ENCODE measurements around the gene FOXI1. TPM values are rescaled to one million over a fixed set of nuclear protein-coding genes. Genes with fewer than 3 reads are reported as not detected.

FOXI1 gene
- total RNA-seq, 4 donors from 2014 or later, result 2.4 to 4.9 (median 3.9) TPM

GRCh38 chr5:170148430-170149205 lies 42.9 kb downstream of the FOXI1 start:
- Histone ChIP-seq H3K27me3 (no peaks in the 10 kb centered on the region), H3K36me3 (no peaks in the 10 kb centered on the region), H3K4me1 (peaks cover 5% of the 10 kb centered on the region), H3K4me3 (no peak overlapping the region), H3K27ac (no peak overlapping the region), H3K9me3 (no peaks in the 10 kb centered on the region)
- no peak for TF ChIP-seq POLR2AphosphoS5 (IDR thresholded peaks at IDR 0.05)
- no peak for TF ChIP-seq CTCF (IDR thresholded peaks at IDR 0.05)
- TF ChIP-seq EP300 (IDR thresholded peaks at IDR 0.05), result no peak
- TF ChIP-seq POLR2A (IDR thresholded peaks at IDR 0.05), result no peak
- 75% methylated on average over 9 of the region's 12 CpGs for WGBS
- no peak for DNase-seq (ENCODE audit: low spot score in 2 of 2)

- Histone ChIP-seq H3K27me3 (no peaks in the 10 kb centered on the region), H3K4me3 (no peak overlapping the region), H3K36me3 (no peaks in the 10 kb centered on the region), H3K27ac (no peak overlapping the region), H3K4me1 (peaks cover 5% of the 10 kb centered on the region), H3K9me3 (no peaks in the 10 kb centered on the region)
- DNase-seq (ENCODE audit: low spot score in 2 of 2), result no peak
- WGBS, result 94% methylated on average over 7 of the region's 7 CpGs
- TF ChIP-seq POLR2A (IDR thresholded peaks at IDR 0.05) (no peak), CTCF (IDR thresholded peaks at IDR 0.05) (no peak), EP300 (IDR thresholded peaks at IDR 0.05) (no peak), POLR2AphosphoS5 (IDR thresholded peaks at IDR 0.05) (no peak)
Measured at GRCh38 chr5:170149206-170149515, 43.5 kb downstream of the FOXI1 start.

- Histone ChIP-seq H3K27me3 (no peaks in the 10 kb centered on the region), H3K4me1 (peaks cover 5% of the 10 kb centered on the region), H3K9me3 (no peaks in the 10 kb centered on the region), H3K4me3 (no peak overlapping the region), H3K27ac (no peak overlapping the region), H3K36me3 (no peaks in the 10 kb centered on the region)
- no peak for DNase-seq (ENCODE audit: low spot score in 2 of 2)
- 66% methylated on average over 5 of the region's 5 CpGs for WGBS
- TF ChIP-seq EP300 (IDR thresholded peaks at IDR 0.05), result no peak
- TF ChIP-seq POLR2AphosphoS5 (IDR thresholded peaks at IDR 0.05), result no peak
Measured at GRCh38 chr5:170150713-170151096, 45.0 kb downstream of the FOXI1 start.

- Histone ChIP-seq H3K4me1 (peaks cover 5% of the 10 kb centered on the region), H3K27me3 (no peaks in the 10 kb centered on the region), H3K27ac (no peak overlapping the region), H3K4me3 (no peak overlapping the region), H3K9me3 (no peaks in the 10 kb centered on the region), H3K36me3 (no peaks in the 10 kb centered on the region)
- no peak for DNase-seq (ENCODE audit: low spot score in 2 of 2)
- 49% methylated on average over 5 of the region's 7 CpGs for WGBS
- TF ChIP-seq POLR2A (IDR thresholded peaks at IDR 0.05) (no peak), POLR2AphosphoS5 (IDR thresholded peaks at IDR 0.05) (no peak), EP300 (IDR thresholded peaks at IDR 0.05) (no peak), CTCF (IDR thresholded peaks at IDR 0.05) (no peak)
Measured at GRCh38 chr5:170151097-170151831, 45.6 kb downstream of the FOXI1 start.

- H3K9me3 ChIP-seq, result no peaks in the 10 kb centered on the region
- H3K27me3 ChIP-seq, result no peaks in the 10 kb centered on the region
- TF ChIP-seq CTCF (IDR thresholded peaks at IDR 0.05) (no peak), POLR2A (IDR thresholded peaks at IDR 0.05) (no peak), EP300 (IDR thresholded peaks at IDR 0.05) (no peak), POLR2AphosphoS5 (IDR thresholded peaks at IDR 0.05) (no peak)
- no peak overlapping the region for H3K27ac ChIP-seq
- DNase-seq (ENCODE audit: low spot score in 2 of 2), result no peak
- H3K4me1 ChIP-seq, result peaks cover 5% of the 10 kb centered on the region
- WGBS, result 84% methylated on average over 3 of the region's 3 CpGs
- no peaks in the 10 kb centered on the region for H3K36me3 ChIP-seq
- H3K4me3 ChIP-seq, result no peak overlapping the region
Measured at GRCh38 chr5:170152767-170153166, 47.1 kb downstream of the FOXI1 start.

Measured in suprapubic skin (tissue), 4 donors.